HepG2 (cell line): Measurements from ENCODE around the gene NLGN2. TPM values are rescaled to one million over a fixed set of nuclear protein-coding genes. Genes with fewer than 3 reads are reported as not detected.

Experiments used
- ATAC-seq: fragments of 200-7000 bp; cut with Tn5 transposase; 3 replicates; pipeline ENCODE4 v1.9.1; 2020; ENCODE audit warnings: mild to moderate bottlenecking, moderate library complexity
- BruUV-seq: library from RNA; stranded (reverse); fragments of 400-500 nt; replicated peaks from 2 replicates; lab custom pipeline; 2021; lab: Mats Ljungman, UMichigan
- CTCF ChIA-PET: fragments of 300-600 bp; formaldehyde crosslinking; extraction: SDS; loops from one replicate; lab custom pipeline; 2021; ENCODE audit warnings: low total read pairs, inconsistent platforms, low intra/inter-chr PET ratio; lab: Yijun Ruan, JAX
- POLR2A ChIA-PET: fragments of 350-600 bp; sonication (Branson Sonifier 250); formaldehyde crosslinking; loops from one replicate; lab custom pipeline; 2020; ENCODE audit warnings: antibody characterized with exemption, inconsistent platforms; lab: Yijun Ruan, JAX
- DNase-seq: peaks from one replicate; pipeline ENCODE4 v3.0.0-alpha.2; 2015; ENCODE audit warnings: low spot score
- FAIRE-seq: peaks from 3 replicates; lab custom pipeline; 2011; peaks lifted over from hg19 to GRCh38; lab: Jason Lieb, UNC
- H2AFZ ChIP-seq: one replicate; pipeline ENCODE4 v1.6.1; 2011; ENCODE audit warnings: low read length, inconsistent platforms
- H3K27ac ChIP-seq: fragments of 300-600 bp; 3 replicates; pipeline ENCODE4 v1.8.0; 2011; ENCODE audit warnings: mixed run types, mild to moderate bottlenecking, mixed read lengths, low read length, inconsistent platforms; ENCODE audit not compliant: insufficient read depth; ENCODE audit errors: extremely low read length
- H3K27me3 ChIP-seq, 2 experiments: fragments of 200-600 bp in 1 of 2; 2 replicates in 1 of 2; 3 replicates in 1 of 2; pipeline versions ENCODE4 v1.6.0 to v1.8.0; 2011; ENCODE audit warnings: low read length in 2 of 2, mild to moderate bottlenecking in 2 of 2, moderate library complexity in 2 of 2, inconsistent platforms in 1 of 2; ENCODE audit not compliant: insufficient read depth in 2 of 2, control insufficient read depth in 1 of 2
- H3K36me3 ChIP-seq, 2 experiments: fragments of 200-600 bp in 1 of 2; replicated peaks in 1 of 2; 2 replicates in 1 of 2; 3 replicates in 1 of 2; pipeline versions ENCODE4 v1.5.1 to v1.8.0; 2011; ENCODE audit warnings: low read length in 2 of 2, inconsistent platforms in 1 of 2; ENCODE audit not compliant: insufficient read depth in 2 of 2, control insufficient read depth in 1 of 2
- H3K4me1 ChIP-seq: 2 replicates; pipeline ENCODE4 v1.5.1; 2012; ENCODE audit warnings: low read length, inconsistent platforms; ENCODE audit not compliant: insufficient read depth
- H3K4me2 ChIP-seq: 2 replicates; pipeline ENCODE4 v1.6.0; 2011; ENCODE audit warnings: low read depth, low read length, inconsistent platforms
- H3K4me3 ChIP-seq, 3 experiments: fragments of 200-600 bp in 1 of 3; sonication (generic), shearing (Covaris generic) in 1 of 3; replicated peaks in 1 of 3; 2 replicates each; pipeline ENCODE4 v1.5.1; 2011 to 2016; ENCODE audit warnings: low read length in 3 of 3, inconsistent platforms in 2 of 3, low read depth in 2 of 3, mild to moderate bottlenecking in 2 of 3, control low read depth in 1 of 3, mixed read lengths in 1 of 3; ENCODE audit not compliant: insufficient read depth in 1 of 3
- H3K79me2 ChIP-seq: one replicate; pipeline ENCODE4 v1.6.1; 2011; ENCODE audit warnings: low read length, inconsistent platforms; ENCODE audit not compliant: insufficient read depth
- H3K9ac ChIP-seq: 2 replicates; pipeline ENCODE4 v1.6.0; 2011; ENCODE audit warnings: mild to moderate bottlenecking, low read depth, low read length, inconsistent platforms; ENCODE audit not compliant: insufficient read depth
- H3K9me3 ChIP-seq: 2 replicates; pipeline ENCODE4 v1.5.1; 2012; ENCODE audit warnings: mild to moderate bottlenecking, low read length
- H4K20me1 ChIP-seq: 2 replicates; pipeline ENCODE4 v1.6.0; 2011; ENCODE audit warnings: inconsistent platforms, mild to moderate bottlenecking, low read length, moderate library complexity; ENCODE audit not compliant: insufficient read depth
- AHR ChIP-seq: IDR thresholded peaks from 2 replicates; pipeline ENCODE4 v1.6.1; 2018; ENCODE audit warnings: missing genetic modification reagents, missing compliant biosample characterization
- GATA4 ChIP-seq: sonication (generic); IDR thresholded peaks from 2 replicates; pipeline ENCODE4 v1.6.1; 2016; ENCODE audit warnings: antibody characterized with exemption, low read depth, borderline replicate concordance
- MAZ ChIP-seq, 2 experiments: sonication (generic) in 1 of 2; formaldehyde crosslinking in 1 of 2; IDR thresholded peaks; 2 replicates each; pipeline versions ENCODE4 v1.5.0 to v1.6.1; 2012 to 2020; ENCODE audit warnings: low read depth in 2 of 2, mild to moderate bottlenecking in 2 of 2, borderline replicate concordance in 1 of 2, improper control_type of control experiment in 1 of 2, low read length in 1 of 2, missing genetic modification reagents in 1 of 2, moderate library complexity in 1 of 2
- PHF21A ChIP-seq: sonication (generic); formaldehyde crosslinking; IDR thresholded peaks from 2 replicates; pipeline ENCODE4 v1.5.0; 2020; ENCODE audit warnings: mild to moderate bottlenecking, missing genetic modification reagents
- POGZ ChIP-seq: sonication (generic); formaldehyde crosslinking; IDR thresholded peaks from 2 replicates; pipeline ENCODE4 v1.4.0; 2020; ENCODE audit warnings: mild to moderate bottlenecking, missing genetic modification reagents
- SNRNP70 ChIP-seq: fragments of 200-400 bp; formaldehyde crosslinking; IDR thresholded peaks from 2 replicates; pipeline ENCODE4 v1.6.1; 2017; ENCODE audit warnings: mild to moderate bottlenecking, low read depth, low read length, moderate library complexity
- ZNF33A ChIP-seq: sonication (generic); formaldehyde crosslinking; IDR thresholded peaks from 2 replicates; pipeline ENCODE4 v1.5.1; 2020; ENCODE audit warnings: missing genetic modification reagents, mild to moderate bottlenecking, moderate library complexity, borderline replicate concordance
- ZNF501 ChIP-seq: sonication (generic); formaldehyde crosslinking; IDR thresholded peaks from 2 replicates; pipeline ENCODE4 v1.5.1; 2020; ENCODE audit warnings: mild to moderate bottlenecking, moderate library complexity, missing genetic modification reagents
- ZNF589 ChIP-seq: sonication (generic); formaldehyde crosslinking; conservative IDR thresholded peaks from 2 replicates; pipeline ENCODE4 v1.8.0; 2022; ENCODE audit warnings: mild to moderate bottlenecking, moderate library complexity, missing genetic modification reagents
- ZNF749 ChIP-seq: sonication (generic); formaldehyde crosslinking; IDR thresholded peaks from 2 replicates; pipeline ENCODE4 v1.8.0; 2022; ENCODE audit warnings: mild to moderate bottlenecking, missing genetic modification reagents, moderate library complexity, borderline replicate concordance
- ZNF850 ChIP-seq: sonication (generic); formaldehyde crosslinking; conservative IDR thresholded peaks from 2 replicates; pipeline ENCODE4 v1.9.0; 2021; ENCODE audit warnings: mild to moderate bottlenecking, missing genetic modification reagents
- WGBS: methylation state at CpG from one replicate; pipeline ENCODE4 v1.1.6; 2017; ENCODE audit warnings: low lambda C conversion rate; 5-methylcytosine and 5-hydroxymethylcytosine counted together
- in situ Hi-C: cut with HindIII; loops from 2 replicates; pipeline ENCODE4 v1.10.0; 2017; ENCODE audit warnings: low pct_unique_long_range_greater_than_20kb; ENCODE audit not compliant: extremely low pct_ligation_motif_present
- intact Hi-C: fragments of 100-400 bp; cut with micrococcal nuclease; formaldehyde crosslinking; loops from one replicate; pipeline ENCODE4 v1.10.0; 2022; ENCODE audit not compliant: unreplicated experiment
- polyA plus RNA-seq, 8 experiments: library from polyadenylated mRNA; depleted of rRNA in 3 of 8; stranded (reverse) in 7 of 8; unstranded in 1 of 8; fragments of >200 nt; fragmentation: Illumina TruSeq in 4 of 8; extraction: Trizol in 4 of 8; gene quantifications; 2 replicates each; pipeline versions ENCODE4 v1.2.1 to v1.2.3, GENCODE V29; 2011 to 2016; ENCODE audit warnings: low read depth in 4 of 8, missing spikeins in 1 of 8, mixed read lengths in 1 of 8; ENCODE audit not compliant: insufficient read depth in 1 of 8
- total RNA-seq, 5 experiments: library from RNA; depleted of rRNA; stranded (reverse); fragments of >200 nt; fragmentation: Illumina TruSeq; extraction: Trizol; gene quantifications; 2 replicates each; pipeline ENCODE4 v1.2.3, GENCODE V29; 2016; ENCODE audit warnings: low read depth in 1 of 5
- TF ChIP-seq, protein P1 (sequence below): sonication (generic); formaldehyde crosslinking; IDR thresholded peaks from 2 replicates; pipeline ENCODE4 v1.4.0; 2020; ENCODE audit warnings: mild to moderate bottlenecking, missing genetic modification reagents

NLGN2 gene
- total and polyA plus RNA-seq, 2 of the 13 experiments (the other 11 are each of a cell fraction or from before 2014, with no cell fraction given) = 1.9 to 11.0 TPM

DNA sequence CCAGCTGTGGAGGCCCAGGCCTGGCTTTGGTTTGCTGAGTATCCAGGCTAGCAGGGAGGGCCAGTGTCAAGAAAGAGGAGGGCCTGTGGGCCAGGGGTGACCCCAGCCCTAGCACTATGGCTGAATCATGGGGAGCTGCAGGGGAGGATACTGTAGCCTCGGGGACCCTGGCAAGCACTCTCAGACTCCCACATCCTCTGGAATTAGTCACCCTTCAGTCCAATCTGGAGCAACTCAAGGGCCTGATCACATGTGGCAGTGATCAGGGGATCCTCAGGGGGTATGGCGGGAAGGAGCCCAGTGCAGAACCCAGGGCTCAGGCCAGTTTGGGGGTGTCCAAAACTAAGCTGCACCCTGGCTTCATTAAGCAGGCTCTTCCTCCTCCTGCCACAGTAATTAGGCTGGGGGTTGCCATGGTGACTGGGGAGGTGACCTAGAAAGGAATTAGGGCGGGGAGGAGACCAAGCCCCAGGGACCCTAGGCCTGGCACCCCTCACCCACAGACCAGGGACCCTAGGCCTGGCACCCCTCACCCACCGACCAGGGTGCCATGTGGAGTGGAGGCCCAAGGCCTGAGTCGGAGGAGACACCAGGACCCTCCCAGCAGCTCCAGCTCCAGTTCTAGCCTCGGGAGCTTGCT, 5.8 kb downstream of the NLGN2 start:
- Histone ChIP-seq H3K4me3 (no peak overlapping the region), H3K4me2 (no peak overlapping the region), H3K4me1 (no peaks in the 10 kb centered on the region), H4K20me1 (no peaks in the 10 kb centered on the region), H3K9ac (no peak overlapping the region), H3K27ac (no peak overlapping the region), H3K79me2 (no peaks in the 10 kb centered on the region), H2AFZ (no peak overlapping the region), H3K36me3 (0 out of 5 replicates have a peak, but pooled peaks cover 0 to 2% of the 10 kb centered on the region in 2 experiments), H3K27me3 (no peaks in the 10 kb centered on the region), H3K9me3 (no peaks in the 10 kb centered on the region)
- DNase-seq (no peak), ATAC-seq (no peak), FAIRE-seq (no peak)
- POLR2A ChIA-PET = interaction anchor here (0.9 kb wide), 1 partner anchor 10 kb away, joined by 6 read pairs; the partner anchor contains the start of gene TMEM256
- no CpG with 5 or more reads among the region's 6 CpGs for WGBS
- in situ Hi-C loops = no loop called here
- no TSS peak for BruUV-seq
- TF ChIP-seq MAZ (IDR thresholded peaks at IDR 0.05; ENCODE audit: borderline replicate concordance, low read depth, low read length) (no peak), MAZ (CRISPR knock-in tag; IDR thresholded peaks at IDR 0.05; ENCODE audit: low read depth) (no peak), POGZ (no peak)
- CTCF ChIA-PET = no interaction called here
- intact Hi-C loops = no loop called here

DNA sequence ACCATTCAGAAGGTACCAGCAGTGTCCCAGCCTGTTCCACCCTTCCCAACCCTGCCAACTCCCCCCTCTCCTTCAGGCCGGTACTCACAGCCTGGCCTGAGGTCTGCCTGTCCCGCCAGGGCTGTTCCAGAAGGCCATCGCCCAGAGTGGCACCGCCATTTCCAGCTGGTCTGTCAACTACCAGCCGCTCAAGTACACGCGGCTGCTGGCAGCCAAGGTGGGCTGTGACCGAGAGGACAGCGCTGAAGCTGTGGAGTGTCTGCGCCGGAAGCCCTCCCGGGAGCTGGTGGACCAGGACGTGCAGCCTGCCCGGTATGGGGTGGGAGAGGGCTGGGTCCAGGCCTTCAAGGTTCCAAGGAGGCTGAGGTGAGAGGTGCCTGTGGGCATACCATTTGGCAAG, 7.2 kb downstream of the NLGN2 start:
- H3K9ac ChIP-seq = no peak overlapping the region
- no peaks in the 10 kb centered on the region for H3K36me3 ChIP-seq
- intact Hi-C loops = no loop called here
- ChIA-PET POLR2A (no interaction called here), CTCF (no interaction called here)
- DNase-seq (no peak), ATAC-seq (no peak), FAIRE-seq (no peak)
- 87% methylated on average over 7 of the region's 14 CpGs for WGBS
- no peak overlapping the region for H3K27ac ChIP-seq
- BruUV-seq = no TSS peak
- H4K20me1 ChIP-seq = no peaks in the 10 kb centered on the region
- no peaks in the 10 kb centered on the region for H3K79me2 ChIP-seq
- H3K9me3 ChIP-seq = no peaks in the 10 kb centered on the region
- H2AFZ ChIP-seq = no peak overlapping the region
- H3K4me1 ChIP-seq = 0 out of 2 replicates have a peak, but pooled peaks cover 2% of the 10 kb centered on the region
- no peaks in the 10 kb centered on the region for H3K27me3 ChIP-seq
- H3K4me2 ChIP-seq = no peak overlapping the region
- H3K4me3 ChIP-seq = no peak overlapping the region
- in situ Hi-C loops = no loop called here
- TF ChIP-seq AHR (CRISPR knock-in tag) = no peak
- no peak for TF ChIP-seq ZNF33A (CRISPR knock-in tag)
- no peak for TF ChIP-seq ZNF501 (CRISPR knock-in tag)
- TF ChIP-seq, protein P1, sequence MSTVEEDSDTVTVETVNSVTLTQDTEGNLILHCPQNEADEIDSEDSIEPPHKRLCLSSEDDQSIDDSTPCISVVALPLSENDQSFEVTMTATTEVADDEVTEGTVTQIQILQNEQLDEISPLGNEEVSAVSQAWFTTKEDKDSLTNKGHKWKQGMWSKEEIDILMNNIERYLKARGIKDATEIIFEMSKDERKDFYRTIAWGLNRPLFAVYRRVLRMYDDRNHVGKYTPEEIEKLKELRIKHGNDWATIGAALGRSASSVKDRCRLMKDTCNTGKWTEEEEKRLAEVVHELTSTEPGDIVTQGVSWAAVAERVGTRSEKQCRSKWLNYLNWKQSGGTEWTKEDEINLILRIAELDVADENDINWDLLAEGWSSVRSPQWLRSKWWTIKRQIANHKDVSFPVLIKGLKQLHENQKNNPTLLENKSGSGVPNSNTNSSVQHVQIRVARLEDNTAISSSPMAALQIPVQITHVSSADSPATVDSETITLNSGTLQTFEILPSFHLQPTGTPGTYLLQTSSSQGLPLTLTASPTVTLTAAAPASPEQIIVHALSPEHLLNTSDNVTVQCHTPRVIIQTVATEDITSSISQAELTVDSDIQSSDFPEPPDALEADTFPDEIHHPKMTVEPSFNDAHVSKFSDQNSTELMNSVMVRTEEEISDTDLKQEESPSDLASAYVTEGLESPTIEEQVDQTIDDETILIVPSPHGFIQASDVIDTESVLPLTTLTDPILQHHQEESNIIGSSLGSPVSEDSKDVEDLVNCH = no peak
- TF ChIP-seq ZNF589 (CRISPR knock-in tag) = no peak
- TF ChIP-seq SNRNP70 = no peak
- TF ChIP-seq PHF21A (CRISPR knock-in tag) = no peak
- TF ChIP-seq ZNF850 (CRISPR knock-in tag) = no peak
- no peak for TF ChIP-seq ZNF749 (CRISPR knock-in tag)
- no peak for TF ChIP-seq GATA4
